IMR-90 (cell line): Measurements from ENCODE around the gene SOX6. TPM values are rescaled to one million over a fixed set of nuclear protein-coding genes. Genes with fewer than 3 reads are reported as not detected.

ENCODE experiments used
- ATAC-seq: fragments of 200-7000 bp; cut with Tn5 transposase; 2 replicates; pipeline ENCODE4 v1.9.1; 2020; ENCODE audit warnings: low read depth, mild to moderate bottlenecking, moderate library complexity
- BruUV-seq: library from RNA; stranded (reverse); fragments of 400-500 nt; replicated peaks from 2 replicates; lab custom pipeline; 2021; lab: Mats Ljungman, UMichigan
- CTCF ChIA-PET: fragments of 300-600 bp; formaldehyde crosslinking; extraction: SDS; loops from one replicate; lab custom pipeline; 2021; ENCODE audit warnings: antibody characterized with exemption; lab: Yijun Ruan, JAX
- POLR2A ChIA-PET: fragments of 300-600 bp; sonication (Branson Sonifier 250); formaldehyde crosslinking; loops from one replicate; lab custom pipeline; 2022; ENCODE audit warnings: antibody characterized with exemption; ENCODE audit not compliant: unreplicated experiment; lab: Charles Lee
- DNase-seq: peaks from one replicate; pipeline ENCODE4 v3.0.0; 2013
- H2AFZ ChIP-seq: replicated peaks from 2 replicates; pipeline ENCODE3; 2013; ENCODE audit warnings: low read length, mild to moderate bottlenecking; ENCODE audit not compliant: poor library complexity
- H2AK5ac ChIP-seq: 2 replicates; pipeline ENCODE4 v1.6.1; 2013; ENCODE audit warnings: low read depth, low read length, inconsistent platforms
- H2AK9ac ChIP-seq: replicated peaks from 2 replicates; pipeline ENCODE3; 2013; ENCODE audit warnings: mild to moderate bottlenecking, low read depth, low read length, moderate library complexity; ENCODE audit not compliant: poor library complexity
- H2BK120ac ChIP-seq: 2 replicates; pipeline ENCODE4 v1.6.1; 2013; ENCODE audit warnings: low read depth, low read length, inconsistent platforms
- H2BK15ac ChIP-seq: 3 replicates; pipeline ENCODE4 v1.6.1; 2013; ENCODE audit warnings: low read depth, low read length, inconsistent platforms
- H2BK20ac ChIP-seq: 2 replicates; pipeline ENCODE4 v1.6.1; 2013; ENCODE audit warnings: low read depth, mild to moderate bottlenecking, inconsistent platforms, low read length, moderate library complexity
- H2BK5ac ChIP-seq: 2 replicates; pipeline ENCODE4 v1.6.1; 2013; ENCODE audit warnings: mild to moderate bottlenecking, low read depth, low read length, inconsistent platforms; ENCODE audit not compliant: poor library complexity, severe bottlenecking
- H3K14ac ChIP-seq: replicated peaks from 2 replicates; pipeline ENCODE4 v1.6.1; 2013; ENCODE audit warnings: low read depth, low read length, inconsistent platforms
- H3K18ac ChIP-seq: 2 replicates; pipeline ENCODE4 v1.6.1; 2013; ENCODE audit warnings: low read depth, low read length, control low read depth
- H3K23ac ChIP-seq: 2 replicates; pipeline ENCODE4 v1.6.1; 2013; ENCODE audit warnings: low read depth, low read length, inconsistent platforms
- H3K27ac ChIP-seq: 2 replicates; pipeline ENCODE4 v1.5.1; 2013; ENCODE audit warnings: mild to moderate bottlenecking, control low read depth, low read length; ENCODE audit not compliant: insufficient read depth
- H3K27me3 ChIP-seq: 2 replicates; pipeline ENCODE4 v1.6.1; 2013; ENCODE audit warnings: low read length; ENCODE audit not compliant: control insufficient read depth, insufficient read depth
- H3K36me3 ChIP-seq: 2 replicates; pipeline ENCODE4 v1.6.1; 2013; ENCODE audit warnings: low read length, mixed read lengths; ENCODE audit not compliant: control insufficient read depth, insufficient read depth
- H3K4ac ChIP-seq: 2 replicates; pipeline ENCODE4 v1.6.1; 2013; ENCODE audit warnings: low read depth, low read length, inconsistent platforms
- H3K4me1 ChIP-seq: 2 replicates; pipeline ENCODE4 v1.6.1; 2013; ENCODE audit warnings: low read length, mixed read lengths; ENCODE audit not compliant: control insufficient read depth, insufficient read depth
- H3K4me2 ChIP-seq: 2 replicates; pipeline ENCODE4 v1.6.1; 2013; ENCODE audit warnings: low read depth, mild to moderate bottlenecking, control low read depth, low read length, moderate library complexity
- H3K4me3 ChIP-seq: 2 replicates; pipeline ENCODE4 v1.5.1; 2013; ENCODE audit warnings: low read depth, mild to moderate bottlenecking, control low read depth, low read length, moderate library complexity; ENCODE audit not compliant: insufficient read depth
- H3K56ac ChIP-seq: 2 replicates; pipeline ENCODE4 v1.6.1; 2013; ENCODE audit warnings: low read length, inconsistent platforms; ENCODE audit not compliant: insufficient read depth; ENCODE audit errors: extremely low read depth
- H3K79me1 ChIP-seq, 2 experiments: 2 replicates each; pipeline ENCODE4 v1.6.1; 2013; ENCODE audit warnings: low read length in 2 of 2, inconsistent platforms in 1 of 2, low read depth in 1 of 2
- H3K9ac ChIP-seq: 2 replicates; pipeline ENCODE4 v1.6.1; 2013; ENCODE audit warnings: low read depth, low read length, control low read depth
- H3K9me1 ChIP-seq: 2 replicates; pipeline ENCODE4 v1.6.1; 2013; ENCODE audit warnings: low read length, inconsistent platforms; ENCODE audit not compliant: insufficient read depth
- H3K9me3 ChIP-seq: 2 replicates; pipeline ENCODE4 v1.6.1; 2013; ENCODE audit warnings: low read length; ENCODE audit not compliant: control insufficient read depth, insufficient read depth
- H4K20me1 ChIP-seq: 2 replicates; pipeline ENCODE4 v1.6.1; 2013; ENCODE audit warnings: low read length, inconsistent platforms; ENCODE audit not compliant: insufficient read depth
- H4K5ac ChIP-seq: 2 replicates; pipeline ENCODE4 v1.6.1; 2013; ENCODE audit warnings: mild to moderate bottlenecking, low read depth, low read length, control low read depth
- H4K8ac ChIP-seq, 2 experiments: 2 replicates each; pipeline ENCODE4 v1.6.1; 2013; ENCODE audit warnings: low read depth in 2 of 2, low read length in 2 of 2, control low read depth in 1 of 2, inconsistent platforms in 1 of 2
- H4K91ac ChIP-seq: 2 replicates; pipeline ENCODE4 v1.6.1; 2013; ENCODE audit warnings: low read depth, low read length, inconsistent platforms; ENCODE audit not compliant: insufficient read depth
- CHD1 ChIP-seq: IDR thresholded peaks from 2 replicates; pipeline ENCODE4 v1.6.1; 2012; ENCODE audit warnings: low read depth, low read length, improper control_type of control experiment
- WGBS, 2 experiments: methylation state at CpG; one replicate each; pipeline versions ENCODE4 v1.1.5 to v1.1.7; 2013; ENCODE audit warnings: missing lambda C conversion rate in 2 of 2; ENCODE audit not compliant: insufficient read length in 1 of 2; ENCODE audit errors: extremely low coverage in 2 of 2; 5-methylcytosine and 5-hydroxymethylcytosine counted together
- dilution Hi-C: fragments of 300-500 bp; cut with HindIII; formaldehyde crosslinking; loops from one replicate; pipeline ENCODE4 v1.14.3; 2018; ENCODE audit warnings: low sequenced_read_pairs; ENCODE audit not compliant: unreplicated experiment
- in situ Hi-C: fragments of 300-500 bp; cut with MboI; formaldehyde crosslinking; loops from 3 replicates; pipeline ENCODE4 v1.14.3; 2019; ENCODE audit warnings: low sequenced_read_pairs, inconsistent platforms, mixed read lengths
- intact Hi-C: fragments of 100-400 bp; cut with micrococcal nuclease; formaldehyde crosslinking; loops from 2 replicates; pipeline ENCODE4 v1.10.0; 2022
- polyA plus RNA-seq, 3 experiments: library from polyadenylated mRNA; depleted of rRNA; stranded (reverse); fragments of >200 nt; gene quantifications; 2 replicates each; pipeline ENCODE4 v1.2.3, GENCODE V29; 2012; ENCODE audit warnings: low replicate concordance in 1 of 3
- total RNA-seq: library from RNA; depleted of rRNA; stranded (reverse); fragments of >200 nt; gene quantifications from 2 replicates; pipeline ENCODE4 v1.2.3, GENCODE V29; 2012

Gene SOX6
- total and polyA plus RNA-seq, 2 of the 4 experiments (the other 2 are of a cell fraction) = 1.7 to 7.7 TPM

DNA sequence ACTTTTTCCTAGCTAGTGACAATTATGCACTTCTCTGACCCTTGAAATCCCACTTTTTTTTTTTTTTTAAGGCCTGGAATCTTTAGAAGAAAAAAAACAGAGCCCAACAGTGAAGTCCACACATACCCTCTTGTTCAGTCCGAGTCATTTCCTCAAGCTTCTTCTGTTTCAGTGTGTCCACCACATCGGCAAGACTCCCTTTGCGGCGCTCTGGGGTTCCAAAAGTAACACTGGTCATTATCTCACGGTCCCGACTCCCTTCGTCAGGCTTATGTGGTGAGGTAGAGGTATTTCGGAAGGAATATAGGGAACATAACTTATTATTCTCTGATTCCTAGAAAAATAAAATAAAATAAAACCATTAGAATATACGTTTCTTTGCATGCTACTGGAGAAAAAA is 38.0 kb downstream of the SOX6 start:
- Histone ChIP-seq H3K9ac (no peak overlapping the region), H3K9me3 (no peaks in the 10 kb centered on the region), H2BK5ac (no peak overlapping the region), H4K91ac (no peak overlapping the region), H4K5ac (no peak overlapping the region), H3K4ac (no peak overlapping the region), H3K23ac (no peak overlapping the region), H2BK20ac (no peak overlapping the region), H3K56ac (no peak overlapping the region), H2BK120ac (no peak overlapping the region), H2BK15ac (no peak overlapping the region), H3K4me2 (no peak overlapping the region), H3K9me1 (no peaks in the 10 kb centered on the region; the same call in none of the 2 replicates), H3K4me3 (no peak overlapping the region), H3K4me1 (no peaks in the 10 kb centered on the region; the same call in 1 of the 2 replicates), H2AK5ac (no peak overlapping the region), H3K14ac (no peak overlapping the region), H4K20me1 (no peaks in the 10 kb centered on the region), H3K18ac (no peak overlapping the region), H4K8ac (no peak overlapping the region), H3K79me1 (peaks cover 0 to 3% of the 10 kb centered on the region in 2 experiments; a peak in 1 of 4 replicates), H2AFZ (no peak overlapping the region), H3K36me3 (0 out of 2 replicates have a peak, but pooled peaks cover 2% of the 10 kb centered on the region), H3K27ac (no peak overlapping the region), H2AK9ac (no peak overlapping the region), H3K27me3 (no peaks in the 10 kb centered on the region)
- dilution Hi-C loops (no loop called here), in situ Hi-C loops (no loop called here), intact Hi-C loops (no loop called here)
- DNase-seq (no peak), ATAC-seq (no peak)
- ChIA-PET POLR2A (interaction anchor here (0.7 kb wide), 1 partner anchor 429 kb away, joined by 11 read pairs; no protein-coding TSS in a partner anchor), CTCF (interaction anchor here (0.6 kb wide), 1 partner anchor 49 kb away, joined by 4 read pairs; no protein-coding TSS in a partner anchor)
- BruUV-seq = no TSS peak
- no CpG with 5 or more reads among the region's 9 CpGs for WGBS, 2 experiments
- TF ChIP-seq CHD1 = no peak
